Skin of body (tissue), 2 donors: Measurements from ENCODE around the gene NEUROG1. TPM values are rescaled to one million over a fixed set of nuclear protein-coding genes. Genes with fewer than 3 reads are reported as not detected.

ENCODE experiments used
- DNase-seq: peaks from one replicate; lab custom pipeline; 2025; lab: John Stamatoyannopoulos, UW
- total RNA-seq: library from RNA; depleted of rRNA; stranded (reverse); fragments of >200 nt; gene quantifications from one replicate; pipeline ENCODE4 v1.2.3, GENCODE V29; 2014

NEUROG1 gene
- total RNA-seq, 1 donor from 2014 or later, result not detected

- DNase-seq, result no peak
These were observed 41.6 kb downstream of the NEUROG1 start for GRCh38 chr5:135494196-135494595.

GRCh38 chr5:135493406-135494180 lies 42.2 kb downstream of the NEUROG1 start:
- DNase-seq, result no peak

GRCh38 chr5:135492319-135492626 lies 43.5 kb downstream of the NEUROG1 start:
- DNase-seq, result no peak

GRCh38 chr5:135491552-135492318 lies 44.0 kb downstream of the NEUROG1 start:
- no peak for DNase-seq

GRCh38 chr5:135491038-135491551 lies 44.7 kb downstream of the NEUROG1 start:
- DNase-seq, result no peak

- no peak for DNase-seq
These were observed 45.3 kb downstream of the NEUROG1 start for GRCh38 chr5:135490245-135491037.

GRCh38 chr5:135489466-135490244 lies 46.1 kb downstream of the NEUROG1 start:
- DNase-seq, result no peak

GRCh38 chr5:135488727-135489465 lies 46.9 kb downstream of the NEUROG1 start:
- DNase-seq, result no peak

- DNase-seq, result no peak
These were observed 47.8 kb downstream of the NEUROG1 start for GRCh38 chr5:135487839-135488514.

- DNase-seq, result no peak
These were observed 48.7 kb downstream of the NEUROG1 start for GRCh38 chr5:135487037-135487395.

GRCh38 chr5:135486131-135487036 lies 49.4 kb downstream of the NEUROG1 start:
- no peak for DNase-seq

- DNase-seq, result no peak
These were observed 51.1 kb downstream of the NEUROG1 start for GRCh38 chr5:135484674-135485086.

Other genes starting within 250 kb of the NEUROG1 start
- 127 TPM for gene MACROH2A1, start 136.7 kb downstream of the NEUROG1 start, total RNA-seq
- gene DCANP1, start 88.6 kb downstream of the NEUROG1 start, total RNA-seq, result not detected
- 0.20 TPM for gene TIFAB, start 83.6 kb downstream of the NEUROG1 start, total RNA-seq
- 288 TPM for gene CXCL14, start 43.0 kb upstream of the NEUROG1 start, total RNA-seq